ENCODE data around the gene NUBP2. TPM values are rescaled to one million over a fixed set of nuclear protein-coding genes. Genes with fewer than 3 reads are reported as not detected.

Gene NUBP2
- polyA plus RNA-seq, 1 of the 3 experiments (the other 2 are of a cell fraction): 73.2 TPM

- Histone ChIP-seq H3K9me2 (no peaks in the 10 kb centered on the region), H3K4me2 (no peak overlapping the region), H3K27ac (ENCODE audit: low read depth in 2 of 2, low read length in 1 of 2) (no peak overlapping the region), H3K9ac (no peak overlapping the region), H2AFZ (ENCODE audit: low read depth) (no peak overlapping the region), H3K79me2 (ENCODE audit: insufficient read depth) (peaks cover 4% of the 10 kb centered on the region; the same call in 1 of the 2 replicates), H3F3A (replicated peaks; ENCODE audit: insufficient read depth) (peaks cover 4% of the 10 kb centered on the region), H3K4me1 (ENCODE audit: control insufficient read depth in 1 of 2, insufficient read depth in 2 of 2, low read depth in 1 of 2, low read length in 1 of 2) (no peaks in the 10 kb centered on the region), H3K4me3 (ENCODE audit: low read depth in 2 of 2, low read length in 1 of 2) (no peak overlapping the region), H4K20me1 (ENCODE audit: insufficient read depth) (no peaks in the 10 kb centered on the region), H3K27me3 (ENCODE audit: insufficient read depth) (no peaks in the 10 kb centered on the region), H3K9me3 (no peaks in the 10 kb centered on the region), H3K36me3 (replicated peaks in 1 of 2; ENCODE audit: control insufficient read depth in 1 of 2, insufficient read depth in 2 of 2, low read length in 1 of 2) (peaks cover 9 to 10% of the 10 kb centered on the region in 2 experiments)
- no peak for DNase-seq
- WGBS (ENCODE audit: low lambda C conversion rate): 90% methylated on average over 5 of the region's 18 CpGs
- ChIA-PET POLR2A (no interaction called here), CTCF (no interaction called here)
- TF ChIP-seq FOXJ3 (CRISPR knock-in tag; IDR thresholded peaks at IDR 0.05): no peak
- no peak for TF ChIP-seq GABPA (IDR thresholded peaks at IDR 0.05; ENCODE audit: low read depth)
- no peak for TF ChIP-seq RXRA (IDR thresholded peaks at IDR 0.05; ENCODE audit: borderline replicate concordance, low read depth)
- no peak for TF ChIP-seq REST (IDR thresholded peaks at IDR 0.05; ENCODE audit: low read depth, low read length)
- TF ChIP-seq SIN3A (IDR thresholded peaks at IDR 0.05; ENCODE audit: borderline replicate concordance, low read depth, low read length): no peak
- TF ChIP-seq TCF12 (IDR thresholded peaks at IDR 0.05): no peak
- no peak for TF ChIP-seq POLR2AphosphoS5 (IDR thresholded peaks at IDR 0.05; ENCODE audit: low read depth, low read length)
- no peak for TF ChIP-seq EZH2phosphoT487 (IDR thresholded peaks at IDR 0.05; ENCODE audit: borderline replicate concordance, low read depth)
- TF ChIP-seq YY1 (IDR thresholded peaks at IDR 0.05; ENCODE audit: low read depth): no peak
- TF ChIP-seq NFIC (IDR thresholded peaks at IDR 0.05; ENCODE audit: borderline replicate concordance): no peak
- no peak for TF ChIP-seq RFX5 (IDR thresholded peaks at IDR 0.05; ENCODE audit: low read length)
- TF ChIP-seq CTCF (IDR thresholded peaks at IDR 0.05): no peak
- no peak for TF ChIP-seq ZBTB33 (IDR thresholded peaks at IDR 0.05; ENCODE audit: borderline replicate concordance, low read depth)
- TF ChIP-seq RCOR1 (IDR thresholded peaks at IDR 0.05; ENCODE audit: low read length): no peak
- TF ChIP-seq RAD21 (IDR thresholded peaks at IDR 0.05; ENCODE audit: low read length): no peak
- no peak for TF ChIP-seq ELF1 (IDR thresholded peaks at IDR 0.05)
- no peak for TF ChIP-seq USF1 (IDR thresholded peaks at IDR 0.05; ENCODE audit: borderline replicate concordance, low read depth)
- TF ChIP-seq IRF3 (IDR thresholded peaks at IDR 0.05; ENCODE audit: low read depth, low read length): no peak
- TF ChIP-seq FOSL2 (IDR thresholded peaks at IDR 0.05; ENCODE audit: borderline replicate concordance, low read depth): no peak
Measured at GRCh38 chr16:1808691-1809090, 25.9 kb downstream of the NUBP2 start.

Data from SK-N-SH (cell line).